Colonic mucosa (tissue), 4 donors: ENCODE measurements around the gene CHN2. TPM values are rescaled to one million over a fixed set of nuclear protein-coding genes. Genes with fewer than 3 reads are reported as not detected.

Experiments
- DNase-seq: peaks from one replicate; pipeline ENCODE4 v3.0.0-alpha.2; 2020
- H3K27ac ChIP-seq: fragments of 200-600 bp; one replicate; pipeline ENCODE4 v1.8.0; 2021
- H3K27me3 ChIP-seq: fragments of 200-600 bp; one replicate; pipeline ENCODE4 v1.8.0; 2021
- H3K36me3 ChIP-seq: fragments of 200-600 bp; one replicate; pipeline ENCODE4 v1.8.0; 2021
- H3K4me1 ChIP-seq: fragments of 200-600 bp; one replicate; pipeline ENCODE4 v1.8.0; 2021; ENCODE audit warnings: mild to moderate bottlenecking
- H3K4me3 ChIP-seq: fragments of 200-600 bp; one replicate; pipeline ENCODE4 v1.8.0; 2021
- H3K9ac ChIP-seq, 2 donors: one replicate each; pipeline ENCODE4 v1.7.0; 2013; ENCODE audit warnings: control low read depth in 2 of 2, low read depth in 2 of 2, low read length in 2 of 2
- H3K9me3 ChIP-seq: fragments of 200-600 bp; one replicate; pipeline ENCODE4 v1.8.0; 2021
- CTCF ChIP-seq: fragments of 200-600 bp; IDR thresholded peaks from one replicate; pipeline ENCODE4 v1.8.0; 2022; ENCODE audit warnings: antibody characterized with exemption, mild to moderate bottlenecking
- intact Hi-C: fragments of 100-400 bp; cut with DNase I; formaldehyde crosslinking; loops from one replicate; pipeline ENCODE4 v1.14.1; 2022
- total RNA-seq, 2 donors: library from RNA; stranded (reverse); fragmentation: NEBNext Ultra II Directional in 1 of 2; extraction: Animal tissue kit (Norgen Biotek cat#: 25700) in 1 of 2; gene quantifications; one replicate each; pipeline ENCODE4 v1.2.1, GENCODE V29; 2021
- donor health status: healthy.
- donor health status: DM: no; HTN: no; CAD: no.
- donor health status: DM: no; HTN: no; CAD: no.

CHN2 gene
- total RNA-seq, 2 donors from 2014 or later: 12.8 to 19.8 TPM

- Histone ChIP-seq H3K9ac (no peak overlapping the region), H3K27ac (no peak overlapping the region), H3K27me3 (no peaks in the 10 kb centered on the region), H3K9me3 (no peaks in the 10 kb centered on the region), H3K4me1 (no peaks in the 10 kb centered on the region), H3K36me3 (no peaks in the 10 kb centered on the region), H3K4me3 (no peak overlapping the region)
- intact Hi-C loops: no loop called here
- DNase-seq: no peak
- no peak for TF ChIP-seq CTCF
These were observed 45.5 kb upstream of the CHN2 start for GRCh38 chr7:29149036-29149435.

- intact Hi-C loops: no loop called here
- DNase-seq: no peak
- no peak overlapping the region for H3K9ac ChIP-seq
- TF ChIP-seq CTCF: no peak
- no peak overlapping the region for H3K4me3 ChIP-seq
- H3K27ac ChIP-seq: no peak overlapping the region
- no peaks in the 10 kb centered on the region for H3K9me3 ChIP-seq
- no peaks in the 10 kb centered on the region for H3K36me3 ChIP-seq
- H3K4me1 ChIP-seq: no peaks in the 10 kb centered on the region
- no peaks in the 10 kb centered on the region for H3K27me3 ChIP-seq
These were observed 43.7 kb upstream of the CHN2 start for GRCh38 chr7:29150856-29151255.

GRCh38 chr7:29154076-29154475 is 40.5 kb upstream of the CHN2 start:
- Histone ChIP-seq H3K9me3 (no peaks in the 10 kb centered on the region), H3K4me3 (no peak overlapping the region), H3K9ac (no peak overlapping the region), H3K36me3 (no peaks in the 10 kb centered on the region), H3K27me3 (no peaks in the 10 kb centered on the region), H3K4me1 (no peaks in the 10 kb centered on the region), H3K27ac (no peak overlapping the region)
- no peak for DNase-seq
- intact Hi-C loops: no loop called here
- TF ChIP-seq CTCF: no peak

GRCh38 chr7:29156907-29157452 is 37.6 kb upstream of the CHN2 start:
- Histone ChIP-seq H3K9me3 (no peaks in the 10 kb centered on the region), H3K27me3 (no peaks in the 10 kb centered on the region), H3K36me3 (no peaks in the 10 kb centered on the region), H3K4me1 (no peaks in the 10 kb centered on the region), H3K27ac (no peak overlapping the region), H3K9ac (no peak overlapping the region), H3K4me3 (no peak overlapping the region)
- no peak for TF ChIP-seq CTCF
- no peak for DNase-seq
- intact Hi-C loops: no loop called here

- intact Hi-C loops: no loop called here
- DNase-seq: no peak
These were observed 35.7 kb upstream of the CHN2 start for GRCh38 chr7:29158795-29159423.

More at GRCh38 chr7:29158795-29159423, 35.7 kb upstream of the CHN2 start:
- Histone ChIP-seq H3K36me3 (no peaks in the 10 kb centered on the region), H3K27me3 (no peaks in the 10 kb centered on the region), H3K4me3 (no peak overlapping the region), H3K4me1 (no peaks in the 10 kb centered on the region), H3K9me3 (no peaks in the 10 kb centered on the region), H3K27ac (no peak overlapping the region), H3K9ac (no peak overlapping the region)
- no peak for TF ChIP-seq CTCF
